Measurements from ENCODE around the gene SCEL.
A peak's percentile ranks its signal among the peaks of the same experiment; 100 is the strongest.

Gene SCEL

DNA sequence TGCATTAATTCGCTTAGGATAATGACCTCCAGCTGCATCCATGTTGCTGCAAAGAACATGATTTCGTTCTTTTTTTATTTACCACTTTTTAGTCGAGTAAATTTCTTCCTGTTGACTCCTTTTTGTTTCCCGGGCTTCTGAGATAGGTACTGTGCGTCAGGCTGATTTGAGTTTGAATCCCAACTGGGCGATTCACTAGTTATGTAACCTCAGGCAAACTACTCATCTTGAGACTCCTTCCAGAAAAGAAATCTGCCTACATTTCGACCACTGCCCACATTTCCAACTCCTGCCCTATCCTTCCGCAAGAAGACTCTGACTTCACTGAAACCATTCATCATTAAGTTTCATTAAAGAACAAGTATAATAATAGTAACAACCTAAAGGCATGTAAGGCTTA, 8.2 kb downstream of the SCEL start:
- Histone ChIP-seq H2BK120ac (ENCODE audit: low read depth, low read length) (no peak overlapping the region), H2AK5ac (ENCODE audit: low read length) (no peak overlapping the region), H2BK5ac (ENCODE audit: low read length) (no peak overlapping the region), H3K18ac (ENCODE audit: low read length) (no peak overlapping the region), H3K4me3 (ENCODE audit: low read length) (no peak overlapping the region), H3K4me2 (ENCODE audit: low read length) (no peak overlapping the region), H3K23ac (ENCODE audit: low read length) (no peak overlapping the region), H4K8ac (ENCODE audit: low read depth, low read length) (no peak overlapping the region), H3K79me2 (ENCODE audit: control insufficient read depth, insufficient read depth, low read length) (no peaks in the 10 kb centered on the region), H3K4ac (ENCODE audit: low read depth, low read length) (no peak overlapping the region), H3K27ac (ENCODE audit: low read depth, low read length) (no peak overlapping the region), H3K4me1 (ENCODE audit: control insufficient read depth, low read depth, low read length) (no peaks in the 10 kb centered on the region), H3K27me3 (ENCODE audit: insufficient read depth, low read length, poor library complexity) (no peaks in the 10 kb centered on the region), H3K9ac (ENCODE audit: low read length) (no peak overlapping the region), H3K56ac (ENCODE audit: low read length) (no peak overlapping the region), H4K5ac (ENCODE audit: low read length) (no peak overlapping the region), H2BK15ac (replicated peaks; ENCODE audit: low read depth) (no peak overlapping the region), H3K79me1 (ENCODE audit: low read length) (no peaks in the 10 kb centered on the region), H3K36me3 (ENCODE audit: control insufficient read depth, insufficient read depth, low read length) (no peaks in the 10 kb centered on the region)
- DNase-seq, result no peak
- no CpG with 5 or more reads among the region's 8 CpGs for WGBS (ENCODE audit: extremely low coverage, insufficient coverage, low lambda C conversion rate)

DNA sequence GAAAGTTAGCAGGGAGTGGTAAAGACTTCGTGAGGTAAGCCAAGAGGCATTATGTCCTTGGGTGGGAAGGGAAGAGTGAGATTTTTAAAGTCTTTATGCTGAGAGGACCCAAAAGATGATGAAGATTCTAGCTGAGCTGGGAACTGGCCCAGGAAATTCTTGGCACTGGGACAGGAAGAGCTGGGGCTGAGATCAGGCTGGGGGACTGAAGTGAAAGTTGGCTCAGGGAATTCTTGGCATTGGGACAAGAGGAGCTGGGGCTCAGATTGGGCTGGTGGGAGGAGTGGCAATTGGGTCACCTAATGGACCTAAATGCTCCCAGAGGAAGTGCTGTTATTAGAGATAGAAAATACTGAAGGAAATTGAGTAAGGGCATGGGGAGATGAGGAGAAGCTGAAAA, 8.8 kb downstream of the SCEL start:
- no peak for DNase-seq
- H2BK5ac ChIP-seq (ENCODE audit: low read length), result no peak overlapping the region

DNA sequence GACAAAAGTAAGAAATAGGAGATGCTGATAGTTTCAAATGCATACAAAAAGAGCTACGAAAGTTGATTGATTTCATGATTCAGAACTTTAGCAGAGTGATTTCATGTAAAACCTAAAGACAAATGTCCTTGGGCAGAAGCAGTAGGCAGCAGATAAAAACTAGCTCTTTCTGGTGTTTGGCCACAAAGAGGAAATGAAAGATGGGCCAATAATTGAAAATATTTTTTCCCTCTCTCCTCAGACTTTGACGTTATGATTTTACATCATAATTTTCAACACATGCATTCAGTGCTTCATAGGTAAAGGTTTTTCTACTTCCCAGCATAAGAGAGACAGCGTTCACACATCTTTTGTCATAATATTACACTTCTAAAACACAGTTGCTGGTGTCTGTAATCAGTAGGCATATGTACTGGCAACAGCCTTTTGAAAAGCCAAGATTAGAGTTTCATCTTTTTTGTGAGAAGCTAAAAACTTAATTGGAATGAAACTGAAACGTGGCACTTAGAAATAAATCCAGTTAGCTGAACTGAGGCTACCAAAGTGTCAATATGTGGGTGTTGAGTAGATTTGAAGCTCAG, 9.3 kb downstream of the SCEL start:
- Histone ChIP-seq H4K5ac (ENCODE audit: low read length) (no peak overlapping the region), H2BK5ac (ENCODE audit: low read length) (no peak overlapping the region), H3K9ac (ENCODE audit: low read length) (no peak overlapping the region), H2BK120ac (ENCODE audit: low read depth, low read length) (no peak overlapping the region), H3K4me1 (ENCODE audit: control insufficient read depth, low read depth, low read length) (no peaks in the 10 kb centered on the region), H2AK5ac (ENCODE audit: low read length) (no peak overlapping the region), H4K8ac (ENCODE audit: low read depth, low read length) (no peak overlapping the region), H3K4ac (ENCODE audit: low read depth, low read length) (no peak overlapping the region), H3K27me3 (ENCODE audit: insufficient read depth, low read length, poor library complexity) (no peaks in the 10 kb centered on the region), H3K4me2 (ENCODE audit: low read length) (no peak overlapping the region), H3K23ac (ENCODE audit: low read length) (no peak overlapping the region), H2BK15ac (replicated peaks; ENCODE audit: low read depth) (no peak overlapping the region), H3K4me3 (ENCODE audit: low read length) (no peak overlapping the region), H3K18ac (ENCODE audit: low read length) (no peak overlapping the region), H3K36me3 (ENCODE audit: control insufficient read depth, insufficient read depth, low read length) (no peaks in the 10 kb centered on the region), H3K79me2 (ENCODE audit: control insufficient read depth, insufficient read depth, low read length) (no peaks in the 10 kb centered on the region), H3K27ac (ENCODE audit: low read depth, low read length) (no peak overlapping the region), H3K56ac (ENCODE audit: low read length) (no peak overlapping the region), H3K79me1 (ENCODE audit: low read length) (no peaks in the 10 kb centered on the region)
- no CpG with 5 or more reads among the region's 4 CpGs for WGBS (ENCODE audit: extremely low coverage, insufficient coverage, low lambda C conversion rate)
- no peak for DNase-seq

More for the DNA sequence above, 8.8 kb downstream of the SCEL start:
- H3K4me2 ChIP-seq (ENCODE audit: low read length), result no peak overlapping the region
- H3K27ac ChIP-seq (ENCODE audit: low read depth, low read length), result no peak overlapping the region
- H3K79me2 ChIP-seq (ENCODE audit: control insufficient read depth, insufficient read depth, low read length), result no peaks in the 10 kb centered on the region
- H3K27me3 ChIP-seq (ENCODE audit: insufficient read depth, low read length, poor library complexity), result no peaks in the 10 kb centered on the region
- H3K4me1 ChIP-seq (ENCODE audit: control insufficient read depth, low read depth, low read length), result no peaks in the 10 kb centered on the region
- H3K56ac ChIP-seq (ENCODE audit: low read length), result no peak overlapping the region
- no peak overlapping the region for H2BK120ac ChIP-seq (ENCODE audit: low read depth, low read length)
- no peak overlapping the region for H3K9ac ChIP-seq (ENCODE audit: low read length)
- WGBS (ENCODE audit: extremely low coverage, insufficient coverage, low lambda C conversion rate), result no CpG with 5 or more reads among the region's 1 CpG
- no peak overlapping the region for H3K18ac ChIP-seq (ENCODE audit: low read length)
- H4K5ac ChIP-seq (ENCODE audit: low read length), result no peak overlapping the region
- H3K4me3 ChIP-seq (ENCODE audit: low read length), result no peak overlapping the region
- H3K23ac ChIP-seq (ENCODE audit: low read length), result no peak overlapping the region
- no peak overlapping the region for H4K8ac ChIP-seq (ENCODE audit: low read depth, low read length)
- no peaks in the 10 kb centered on the region for H3K36me3 ChIP-seq (ENCODE audit: control insufficient read depth, insufficient read depth, low read length)
- no peak overlapping the region for H2AK5ac ChIP-seq (ENCODE audit: low read length)
- no peak overlapping the region for H2BK15ac ChIP-seq (replicated peaks; ENCODE audit: low read depth)
- no peak overlapping the region for H3K4ac ChIP-seq (ENCODE audit: low read depth, low read length)
- H3K79me1 ChIP-seq (ENCODE audit: low read length), result no peaks in the 10 kb centered on the region

DNA sequence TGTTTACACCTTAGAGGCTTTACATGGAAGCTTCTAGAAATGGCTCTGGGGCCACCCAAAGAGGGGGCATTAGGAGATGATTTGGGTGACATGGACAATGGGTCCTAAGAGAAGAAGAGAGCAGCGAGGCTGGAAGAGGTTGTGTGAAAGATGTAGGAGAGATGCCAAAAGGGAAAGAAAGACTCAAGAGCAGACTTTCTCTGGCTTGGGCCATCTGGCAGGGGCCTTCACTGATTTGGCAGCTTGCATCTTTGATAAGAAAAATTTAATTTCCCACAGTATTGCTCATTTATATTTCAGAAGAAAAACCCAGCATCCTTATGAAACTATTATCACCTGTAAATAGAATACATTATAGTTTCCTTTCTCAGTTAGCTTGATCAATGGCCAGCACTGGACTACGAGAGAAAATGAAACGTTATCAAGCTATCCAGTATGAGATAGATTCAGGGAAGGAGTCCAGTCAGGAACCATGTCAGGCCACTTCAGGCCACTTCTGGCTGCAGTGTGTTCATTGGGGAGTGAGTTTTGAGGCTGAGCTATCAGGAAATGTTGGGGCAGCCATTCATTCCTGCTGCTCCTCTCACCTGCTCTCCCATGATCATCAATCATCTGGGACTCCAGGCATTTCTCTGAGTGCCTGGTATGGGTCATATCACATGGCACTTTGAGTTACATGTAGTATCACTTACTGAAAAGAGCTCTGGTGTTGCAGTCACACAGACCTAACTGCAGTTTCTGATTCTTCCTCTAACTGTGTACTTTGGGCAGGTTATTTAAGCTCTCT, 10.3 kb downstream of the SCEL start:
- no peak overlapping the region for H2AK5ac ChIP-seq (ENCODE audit: low read length)
- no CpG with 5 or more reads among the region's 3 CpGs for WGBS (ENCODE audit: extremely low coverage, insufficient coverage, low lambda C conversion rate)
- no peak overlapping the region for H3K56ac ChIP-seq (ENCODE audit: low read length)
- H3K4me3 ChIP-seq (ENCODE audit: low read length), result no peak overlapping the region
- DNase-seq, result no peak
- no peak overlapping the region for H2BK120ac ChIP-seq (ENCODE audit: low read depth, low read length)
- H3K9ac ChIP-seq (ENCODE audit: low read length), result no peak overlapping the region
- H3K23ac ChIP-seq (ENCODE audit: low read length), result no peak overlapping the region
- H3K79me2 ChIP-seq (ENCODE audit: control insufficient read depth, insufficient read depth, low read length), result no peaks in the 10 kb centered on the region
- H3K4me2 ChIP-seq (ENCODE audit: low read length), result no peak overlapping the region
- no peaks in the 10 kb centered on the region for H3K4me1 ChIP-seq (ENCODE audit: control insufficient read depth, low read depth, low read length)
- H4K8ac ChIP-seq (ENCODE audit: low read depth, low read length), result no peak overlapping the region
- H3K79me1 ChIP-seq (ENCODE audit: low read length), result no peaks in the 10 kb centered on the region
- no peaks in the 10 kb centered on the region for H3K36me3 ChIP-seq (ENCODE audit: control insufficient read depth, insufficient read depth, low read length)
- H3K4ac ChIP-seq (ENCODE audit: low read depth, low read length), result peak overlapping the region; percentile 52
- H2BK15ac ChIP-seq (replicated peaks; ENCODE audit: low read depth), result no peak overlapping the region
- no peak overlapping the region for H4K5ac ChIP-seq (ENCODE audit: low read length)
- H2BK5ac ChIP-seq (ENCODE audit: low read length), result no peak overlapping the region
- H3K27me3 ChIP-seq (ENCODE audit: insufficient read depth, low read length, poor library complexity), result no peaks in the 10 kb centered on the region
- no peak overlapping the region for H3K18ac ChIP-seq (ENCODE audit: low read length)
- H3K27ac ChIP-seq (ENCODE audit: low read depth, low read length), result no peak overlapping the region

DNA sequence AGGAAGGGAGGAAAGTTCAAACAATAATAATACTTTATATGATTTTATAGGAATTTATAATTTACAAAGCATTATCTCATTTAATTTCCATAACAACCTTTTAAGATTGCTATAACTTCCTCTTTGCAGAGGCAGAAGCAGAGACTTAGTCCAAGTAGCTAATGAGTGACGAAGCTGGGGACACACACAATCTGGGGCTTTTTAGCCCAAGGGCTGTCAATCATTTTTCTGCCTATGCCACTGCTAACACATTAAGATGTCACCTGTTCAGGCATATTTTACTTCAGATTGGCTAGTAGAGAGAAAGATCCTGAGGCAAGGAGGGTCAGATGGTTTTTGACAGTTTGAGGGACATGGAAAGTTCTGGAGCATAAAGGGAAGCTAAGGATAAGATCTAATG, 12.6 kb downstream of the SCEL start:
- no peak for DNase-seq
- H3K27ac ChIP-seq (ENCODE audit: low read depth, low read length), result no peak overlapping the region
- H2BK120ac ChIP-seq (ENCODE audit: low read depth, low read length), result no peak overlapping the region
- H3K4me1 ChIP-seq (ENCODE audit: control insufficient read depth, low read depth, low read length), result no peaks in the 10 kb centered on the region
- H3K9ac ChIP-seq (ENCODE audit: low read length), result no peak overlapping the region
- H3K4me2 ChIP-seq (ENCODE audit: low read length), result no peak overlapping the region
- H3K18ac ChIP-seq (ENCODE audit: low read length), result no peak overlapping the region
- no peaks in the 10 kb centered on the region for H3K27me3 ChIP-seq (ENCODE audit: insufficient read depth, low read length, poor library complexity)
- no peak overlapping the region for H2BK15ac ChIP-seq (replicated peaks; ENCODE audit: low read depth)
- no peak overlapping the region for H3K56ac ChIP-seq (ENCODE audit: low read length)
- H3K79me2 ChIP-seq (ENCODE audit: control insufficient read depth, insufficient read depth, low read length), result no peaks in the 10 kb centered on the region
- H3K23ac ChIP-seq (ENCODE audit: low read length), result no peak overlapping the region
- no peak overlapping the region for H4K5ac ChIP-seq (ENCODE audit: low read length)
- H2BK5ac ChIP-seq (ENCODE audit: low read length), result no peak overlapping the region
- H3K4me3 ChIP-seq (ENCODE audit: low read length), result no peak overlapping the region
- no peaks in the 10 kb centered on the region for H3K79me1 ChIP-seq (ENCODE audit: low read length)
- no peak overlapping the region for H3K4ac ChIP-seq (ENCODE audit: low read depth, low read length)
- no CpG with 5 or more reads among the region's 1 CpG for WGBS (ENCODE audit: extremely low coverage, insufficient coverage, low lambda C conversion rate)
- H4K8ac ChIP-seq (ENCODE audit: low read depth, low read length), result no peak overlapping the region
- H2AK5ac ChIP-seq (ENCODE audit: low read length), result no peak overlapping the region
- no peaks in the 10 kb centered on the region for H3K36me3 ChIP-seq (ENCODE audit: control insufficient read depth, insufficient read depth, low read length)

DNA sequence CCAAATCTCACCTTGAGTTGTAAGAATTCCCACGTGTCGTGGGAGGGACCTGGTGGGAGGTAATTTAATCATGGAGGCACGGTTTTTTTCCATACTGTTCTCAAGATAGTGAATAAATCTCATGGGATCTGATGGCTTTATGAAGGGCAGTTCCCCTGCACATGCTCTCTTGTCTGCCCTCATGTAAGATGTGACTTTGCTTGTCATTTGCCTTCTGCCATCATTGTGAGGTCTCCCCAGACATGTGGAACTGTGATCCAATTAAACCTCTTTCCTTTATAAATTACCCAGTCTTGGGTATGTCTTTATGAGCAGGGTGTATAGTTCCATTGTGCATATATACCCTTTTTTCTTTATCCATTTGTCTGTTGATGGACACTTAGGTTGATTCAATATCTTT, 13.1 kb downstream of the SCEL start:
- no peak overlapping the region for H3K4ac ChIP-seq (ENCODE audit: low read depth, low read length)
- H4K8ac ChIP-seq (ENCODE audit: low read depth, low read length), result no peak overlapping the region
- no peak for DNase-seq
- no peak overlapping the region for H4K5ac ChIP-seq (ENCODE audit: low read length)
- no peak overlapping the region for H3K18ac ChIP-seq (ENCODE audit: low read length)
- no peak overlapping the region for H2BK120ac ChIP-seq (ENCODE audit: low read depth, low read length)
- H2AK5ac ChIP-seq (ENCODE audit: low read length), result no peak overlapping the region
- H3K4me3 ChIP-seq (ENCODE audit: low read length), result no peak overlapping the region
- H3K56ac ChIP-seq (ENCODE audit: low read length), result no peak overlapping the region
- no peaks in the 10 kb centered on the region for H3K4me1 ChIP-seq (ENCODE audit: control insufficient read depth, low read depth, low read length)
- H2BK15ac ChIP-seq (replicated peaks; ENCODE audit: low read depth), result no peak overlapping the region
- H3K23ac ChIP-seq (ENCODE audit: low read length), result no peak overlapping the region
- H3K79me2 ChIP-seq (ENCODE audit: control insufficient read depth, insufficient read depth, low read length), result no peaks in the 10 kb centered on the region
- H3K27ac ChIP-seq (ENCODE audit: low read depth, low read length), result no peak overlapping the region
- H2BK5ac ChIP-seq (ENCODE audit: low read length), result no peak overlapping the region
- no peaks in the 10 kb centered on the region for H3K27me3 ChIP-seq (ENCODE audit: insufficient read depth, low read length, poor library complexity)
- H3K4me2 ChIP-seq (ENCODE audit: low read length), result no peak overlapping the region
- no peak overlapping the region for H3K9ac ChIP-seq (ENCODE audit: low read length)
- no peaks in the 10 kb centered on the region for H3K79me1 ChIP-seq (ENCODE audit: low read length)
- no peaks in the 10 kb centered on the region for H3K36me3 ChIP-seq (ENCODE audit: control insufficient read depth, insufficient read depth, low read length)
- no CpG with 5 or more reads among the region's 3 CpGs for WGBS (ENCODE audit: extremely low coverage, insufficient coverage, low lambda C conversion rate)

All from mesendoderm (in vitro differentiated cells).